CD8-positive, alpha-beta memory T cell (primary cell): ENCODE data around the gene TNRC6C. TPM values are rescaled to one million over a fixed set of nuclear protein-coding genes. Genes with fewer than 3 reads are reported as not detected.
"Not testable (repeated sequence)": the region's sequence is repeated elsewhere in the genome, so short reads cannot be mapped to it uniquely, and the experiment has no call there.

Experiments used
- CTCF ChIA-PET: fragments of 350-600 bp; sonication (Branson Sonifier 250); formaldehyde crosslinking; loops from one replicate; lab custom pipeline; 2021; ENCODE audit warnings: antibody characterized with exemption; lab: Charles Lee
- POLR2A ChIA-PET: fragments of 350-600 bp; sonication (Branson Sonifier 250); formaldehyde crosslinking; loops from one replicate; lab custom pipeline; 2021; ENCODE audit warnings: antibody characterized with exemption; lab: Charles Lee
- DNase-seq, 5 donors: peaks; one replicate each; pipeline versions ENCODE4 v3.0.0 to v3.0.0-alpha.2; 2020 to 2022; ENCODE audit warnings: mixed read lengths in 1 of 5
- H3K27ac ChIP-seq: one replicate; pipeline ENCODE4 v1.7.0; 2013; ENCODE audit warnings: low read depth, mild to moderate bottlenecking, low read length, moderate library complexity
- H3K27me3 ChIP-seq: 2 replicates; pipeline ENCODE4 v1.7.0; 2013; ENCODE audit warnings: low read length, mild to moderate bottlenecking; ENCODE audit not compliant: insufficient read depth, poor library complexity, severe bottlenecking
- H3K36me3 ChIP-seq: 2 replicates; pipeline ENCODE4 v1.7.0; 2013; ENCODE audit warnings: mild to moderate bottlenecking, low read length, moderate library complexity; ENCODE audit not compliant: insufficient read depth
- H3K4me1 ChIP-seq: 2 replicates; pipeline ENCODE4 v1.7.0; 2013; ENCODE audit warnings: mild to moderate bottlenecking, low read length, moderate library complexity; ENCODE audit not compliant: insufficient read depth
- H3K4me3 ChIP-seq: 2 replicates; pipeline ENCODE4 v1.7.0; 2013; ENCODE audit warnings: mild to moderate bottlenecking, low read length
- H3K9me3 ChIP-seq: 2 replicates; pipeline ENCODE4 v1.7.0; 2013; ENCODE audit warnings: mild to moderate bottlenecking, low read length
- H3K27ac Mint-ChIP-seq, 8 donors: one replicate each; pipeline ENCODE4 v1.8.0; 2020 to 2021; ENCODE audit warnings: mixed read lengths in 8 of 8, mild to moderate bottlenecking in 6 of 8, inconsistent platforms in 3 of 8, moderate library complexity in 3 of 8
- H3K27me3 Mint-ChIP-seq, 2 donors: one replicate each; pipeline ENCODE4 v1.8.0; 2020 to 2021; ENCODE audit warnings: mixed read lengths in 2 of 2, mild to moderate bottlenecking in 1 of 2, moderate library complexity in 1 of 2
- H3K36me3 Mint-ChIP-seq, 3 donors: one replicate each; pipeline ENCODE4 v1.8.0; 2020 to 2021; ENCODE audit warnings: mixed read lengths in 3 of 3, inconsistent platforms in 1 of 3, mild to moderate bottlenecking in 1 of 3
- H3K4me1 Mint-ChIP-seq, 3 donors: one replicate each; pipeline ENCODE4 v1.8.0; 2020 to 2021; ENCODE audit warnings: mixed read lengths in 3 of 3, inconsistent platforms in 1 of 3, mild to moderate bottlenecking in 1 of 3
- H3K4me3 Mint-ChIP-seq, 7 donors: one replicate each; pipeline ENCODE4 v1.8.0; 2020 to 2021; ENCODE audit warnings: mixed read lengths in 7 of 7, mild to moderate bottlenecking in 6 of 7, moderate library complexity in 4 of 7, inconsistent platforms in 2 of 7
- H3K9me3 Mint-ChIP-seq, 5 donors: one replicate each; pipeline ENCODE4 v1.8.0; 2020 to 2022; ENCODE audit warnings: mixed read lengths in 5 of 5, mild to moderate bottlenecking in 3 of 5, moderate library complexity in 2 of 5, inconsistent platforms in 1 of 5
- polyA plus RNA-seq: library from polyadenylated mRNA; unstranded; fragments of 300-500 nt; fragmentation: Illumina TruSeq; gene quantifications from one replicate; pipeline ENCODE4 v1.2.3, GENCODE V29; 2021
- total RNA-seq, 2 experiments: library from RNA; stranded (reverse); gene quantifications; one replicate each; pipeline ENCODE4 v1.2.3, GENCODE V29; 2021

TNRC6C gene
- total and polyA plus RNA-seq, 3 experiments from 2014 or later, result 7.4 to 28.1 (median 25.9) TPM

DNA sequence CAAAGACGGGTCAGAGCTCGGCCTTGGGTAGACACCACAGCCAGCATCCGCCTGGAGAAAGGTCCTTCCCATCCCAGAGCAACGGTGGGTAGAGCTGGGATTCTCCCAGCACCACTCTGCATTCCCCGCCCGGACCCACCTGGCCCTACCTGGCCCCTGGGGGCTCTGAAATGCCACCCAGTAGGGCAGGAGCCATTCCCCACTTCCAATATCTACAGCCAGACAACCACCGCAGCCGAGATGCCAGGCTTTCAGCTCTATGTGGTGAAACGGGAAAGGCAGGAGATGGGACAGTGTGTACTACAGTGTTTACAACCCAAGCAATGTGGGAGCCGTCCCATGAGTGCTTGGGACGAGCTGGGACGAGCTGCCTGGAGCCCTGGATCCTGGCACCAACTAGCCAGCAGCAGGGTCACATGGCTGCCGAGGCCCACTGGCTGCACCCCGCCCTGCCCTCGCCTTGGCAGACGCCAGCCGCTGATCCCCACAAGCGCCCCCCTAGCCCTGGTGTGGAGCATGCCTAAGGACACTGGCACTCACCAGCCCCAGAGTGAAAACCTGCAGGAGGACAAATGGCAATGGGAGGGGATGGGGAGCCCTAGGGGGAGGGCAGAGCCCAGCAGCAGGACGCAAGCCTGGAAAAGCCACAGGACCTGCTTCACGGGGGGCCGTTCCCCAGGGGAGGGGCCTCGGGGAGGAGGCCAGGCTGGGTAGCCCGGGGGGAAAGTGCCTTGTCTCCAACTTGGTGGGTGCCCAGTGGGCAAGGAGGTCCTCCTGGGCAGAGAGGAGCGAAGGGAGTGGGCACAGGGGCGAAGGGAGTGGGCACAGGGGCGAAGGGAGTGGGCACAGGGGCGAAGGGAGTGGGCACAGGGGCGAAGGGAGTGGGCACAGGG, 156.6 kb downstream of the TNRC6C start:
- ChIA-PET POLR2A (interaction anchor here (0.7 to 6.6 kb wide), 8 partner anchors 13 to 141 kb away, joined by 3 to 111 read pairs (median 6); partner anchors contain the start of genes TMC6 and TMC8), CTCF (interaction anchor here (0.6 to 7.5 kb wide), 9 partner anchors 10 to 63 kb away, joined by 3 to 100 read pairs (median 5); partner anchors contain the start of gene TMC8)
- H3K9me3 ChIP-seq, result no peaks in the 10 kb centered on the region
- H3K4me1 ChIP-seq, result peaks cover 49% of the 10 kb centered on the region
- peaks cover 73% of the 10 kb centered on the region for H3K36me3 ChIP-seq
- no peak overlapping the region for H3K27ac ChIP-seq
- Mint-ChIP-seq H3K9me3 (no peaks in the 10 kb centered on the region), H3K4me3 (peak overlapping the region in 2 of 7 donors; percentile 9 to 12), H3K27ac (peak overlapping the region in 7 of 8 donors; percentile 35 to 95 (median 76)), H3K4me1 (peaks cover 35 to 67% (median 36%) of the 10 kb centered on the region in 3 donors), H3K36me3 (peaks cover 4 to 76% (median 9%) of the 10 kb centered on the region in 3 donors), H3K27me3 (peaks cover 0 to 5% of the 10 kb centered on the region in 2 donors)
- H3K27me3 ChIP-seq, result no peaks in the 10 kb centered on the region
- DNase-seq, result peak in 1 of 5 donors; percentile 45
- no peak overlapping the region for H3K4me3 ChIP-seq

DNA sequence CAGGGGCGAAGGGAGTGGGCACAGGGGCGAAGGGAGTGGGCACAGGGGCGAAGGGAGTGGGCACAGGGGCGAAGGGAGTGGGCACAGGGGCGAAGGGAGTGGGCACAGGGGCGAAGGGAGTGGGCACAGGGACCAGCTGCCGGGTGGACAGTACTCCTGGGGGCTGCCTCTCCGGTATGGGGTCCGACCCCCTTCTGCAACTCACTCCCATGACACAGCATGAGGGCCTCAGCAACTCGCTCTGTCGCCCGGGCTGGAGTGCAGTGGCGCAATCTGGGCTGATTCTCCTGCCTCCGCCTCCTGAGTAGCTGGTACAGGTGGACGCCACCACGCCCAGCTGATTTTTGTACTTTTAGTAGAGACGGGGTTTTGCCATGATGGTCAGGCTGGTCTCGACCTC, 157.3 kb downstream of the TNRC6C start:
- Mint-ChIP-seq H3K36me3 (peaks cover 4 to 76% (median 9%) of the 10 kb centered on the region in 3 donors), H3K4me1 (peaks cover 37 to 67% (median 37%) of the 10 kb centered on the region in 3 donors)
- H3K4me3 ChIP-seq, H3K27ac ChIP-seq, H3K9me3 ChIP-seq, H3K9me3 Mint-ChIP-seq, H3K4me3 Mint-ChIP-seq, H3K27ac Mint-ChIP-seq, H3K27me3 ChIP-seq, H3K27me3 Mint-ChIP-seq: not testable (repeated sequence)
- Histone ChIP-seq H3K4me1 (peaks cover 57% of the 10 kb centered on the region), H3K36me3 (peaks cover 67% of the 10 kb centered on the region)
- peak in 1 of 5 donors; percentile 47 for DNase-seq
- POLR2A ChIA-PET, result interaction anchor here (0.7 to 6.6 kb wide), 6 partner anchors 12 to 141 kb away, joined by 4 to 111 read pairs (median 6); partner anchors contain the start of genes TMC6 and TMC8
- CTCF ChIA-PET, result interaction anchor here (0.7 to 4.8 kb wide), 9 partner anchors 13 to 1363 kb away, joined by 3 to 31 read pairs (median 4); partner anchors contain the start of genes TMC6 and TMC8

GRCh38 chr17:78116411-78116810, 157.9 kb downstream of the TNRC6C start:
- H3K4me3 Mint-ChIP-seq, result no peak overlapping the region
- POLR2A ChIA-PET, result interaction anchor here (1.2 to 6.6 kb wide), 4 partner anchors 11 to 23 kb away, joined by 4 to 111 read pairs (median 25); partner anchors contain the start of genes TMC6 and TMC8
- CTCF ChIA-PET, result interaction anchor here (0.7 to 4.8 kb wide), 8 partner anchors 13 to 1364 kb away, joined by 3 to 31 read pairs (median 4); partner anchors contain the start of genes TMC6 and TMC8
- no peak overlapping the region for H3K4me3 ChIP-seq
- H3K27ac Mint-ChIP-seq, result peak overlapping the region in 2 of 8 donors; percentile 56 to 87
- H3K27me3 ChIP-seq, result no peaks in the 10 kb centered on the region
- H3K9me3 ChIP-seq, result no peaks in the 10 kb centered on the region
- H3K4me1 Mint-ChIP-seq, result peaks cover 38 to 67% (median 40%) of the 10 kb centered on the region in 3 donors
- H3K27me3 Mint-ChIP-seq, result peaks cover 0 to 2% of the 10 kb centered on the region in 2 donors
- H3K36me3 Mint-ChIP-seq, result peaks cover 4 to 75% (median 9%) of the 10 kb centered on the region in 3 donors
- no peak for DNase-seq
- H3K27ac ChIP-seq, result no peak overlapping the region
- H3K9me3 Mint-ChIP-seq, result no peaks in the 10 kb centered on the region
- H3K4me1 ChIP-seq, result peaks cover 63% of the 10 kb centered on the region
- H3K36me3 ChIP-seq, result peaks cover 63% of the 10 kb centered on the region

DNA sequence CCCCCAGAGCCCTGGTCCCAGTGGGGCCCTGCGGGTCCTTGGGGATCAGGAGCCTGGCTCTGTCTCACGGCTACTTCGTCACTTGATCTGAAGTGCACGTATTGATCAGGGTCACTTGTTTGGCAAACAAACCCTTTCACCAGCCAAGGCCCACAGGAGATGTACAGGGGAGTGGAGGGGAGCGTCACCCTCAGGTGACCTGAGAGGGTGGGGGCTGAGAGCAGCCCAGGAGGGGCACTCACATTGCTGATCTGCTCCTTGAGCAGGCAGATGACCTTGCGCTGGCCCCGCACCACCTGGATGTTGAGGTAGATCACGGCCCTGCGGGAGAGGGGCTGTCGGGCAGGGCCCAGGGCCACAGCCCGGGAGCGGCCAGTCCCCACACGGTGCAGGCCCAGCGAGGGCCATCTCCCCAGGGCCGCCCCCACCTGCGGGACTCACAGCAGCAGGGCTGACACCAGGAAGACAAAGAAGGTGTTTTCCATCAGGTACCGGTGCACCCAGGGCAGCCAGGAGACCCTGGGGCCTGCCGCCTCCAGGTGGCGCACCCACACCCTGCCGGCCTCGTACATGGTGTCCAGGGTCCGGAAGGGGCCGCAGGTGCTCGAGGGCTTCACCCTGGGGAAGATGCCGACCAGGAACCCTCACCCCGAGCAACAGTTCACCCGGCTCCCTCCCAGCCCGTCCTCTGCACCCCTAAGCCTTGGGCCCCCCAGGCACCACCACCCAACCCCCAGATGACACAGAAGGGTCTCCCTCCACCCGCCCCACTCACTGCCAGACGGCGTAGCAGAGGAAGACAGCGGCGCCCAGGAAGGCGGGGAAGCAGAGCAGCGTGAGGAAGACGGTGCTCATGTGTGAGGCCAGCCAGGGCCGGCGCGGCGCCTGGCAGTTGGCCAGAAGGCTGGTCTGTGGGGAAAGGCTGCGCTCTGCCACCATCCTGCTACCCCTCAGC, 158.8 kb downstream of the TNRC6C start:
- peak in 1 of 5 donors; percentile 49 for DNase-seq
- Mint-ChIP-seq H3K27ac (peak overlapping the region in 6 of 8 donors; percentile 6 to 75 (median 56)), H3K27me3 (peaks cover 0 to 2% of the 10 kb centered on the region in 2 donors), H3K36me3 (peaks cover 4 to 79% (median 9%) of the 10 kb centered on the region in 3 donors), H3K4me1 (peaks cover 47 to 75% (median 47%) of the 10 kb centered on the region in 3 donors), H3K9me3 (no peaks in the 10 kb centered on the region), H3K4me3 (no peak overlapping the region)
- ChIA-PET CTCF (interaction anchor here (1.0 to 4.8 kb wide), 5 partner anchors 17 to 134 kb away, joined by 3 to 31 read pairs (median 3); no protein-coding TSS in a partner anchor), POLR2A (interaction anchor here (2.7 to 14.4 kb wide), 4 partner anchors 10 to 20 kb away, joined by 13 to 333 read pairs (median 78); partner anchors contain the start of genes TMC6 and TMC8)
- no peak overlapping the region for H3K27ac ChIP-seq
- H3K4me3 ChIP-seq, result no peak overlapping the region
- H3K27me3 ChIP-seq, result no peaks in the 10 kb centered on the region
- no peaks in the 10 kb centered on the region for H3K9me3 ChIP-seq
- H3K4me1 ChIP-seq, result peaks cover 72% of the 10 kb centered on the region
- H3K36me3 ChIP-seq, result peaks cover 62% of the 10 kb centered on the region

GRCh38 chr17:78118801-78119241, 160.3 kb downstream of the TNRC6C start:
- H3K9me3 ChIP-seq, result no peaks in the 10 kb centered on the region
- no peak overlapping the region for H3K4me3 ChIP-seq
- H3K27ac ChIP-seq, result no peak overlapping the region
- Mint-ChIP-seq H3K36me3 (peaks cover 4 to 78% (median 5%) of the 10 kb centered on the region in 3 donors), H3K4me3 (peak overlapping the region in 1 of 7 donors; percentile 51), H3K4me1 (peaks cover 48 to 75% (median 51%) of the 10 kb centered on the region in 3 donors), H3K27me3 (peaks cover 0 to 2% of the 10 kb centered on the region in 2 donors), H3K9me3 (no peaks in the 10 kb centered on the region), H3K27ac (peak overlapping the region in 1 of 8 donors; percentile 58)
- H3K27me3 ChIP-seq, result no peaks in the 10 kb centered on the region
- DNase-seq, result peak in 1 of 5 donors; percentile 45
- ChIA-PET CTCF (interaction anchor here (1.1 to 4.5 kb wide), 3 partner anchors 16 to 58 kb away, joined by 3 to 19 read pairs (median 12); no protein-coding TSS in a partner anchor), POLR2A (interaction anchor here (2.7 to 14.4 kb wide), 2 partner anchors 9 to 18 kb away, joined by 13 to 333 read pairs; partner anchors contain the start of gene TMC8)
- peaks cover 72% of the 10 kb centered on the region for H3K4me1 ChIP-seq
- peaks cover 62% of the 10 kb centered on the region for H3K36me3 ChIP-seq

DNA sequence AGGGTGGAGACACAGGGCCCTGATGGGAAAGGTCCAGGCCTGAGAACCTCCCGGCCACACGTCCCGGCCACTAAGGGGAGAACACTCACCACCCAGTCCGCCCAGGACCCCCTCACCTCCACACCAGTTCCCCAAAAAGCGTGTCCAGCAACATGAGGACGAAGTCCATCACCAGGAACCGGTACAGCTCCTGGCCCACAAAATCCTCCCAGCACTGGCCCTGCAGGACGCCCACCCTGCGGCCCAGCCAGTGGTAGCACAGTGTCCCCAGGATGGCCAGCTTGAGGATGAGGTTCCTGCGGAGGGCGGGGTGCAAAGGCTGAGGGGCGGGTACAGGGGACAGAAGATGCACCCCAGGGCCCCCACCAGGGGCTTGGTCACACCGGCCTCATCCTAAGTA, 162.0 kb downstream of the TNRC6C start:
- Histone ChIP-seq H3K4me1 (peaks cover 75% of the 10 kb centered on the region), H3K27ac (no peak overlapping the region), H3K36me3 (peaks cover 63% of the 10 kb centered on the region), H3K27me3 (no peaks in the 10 kb centered on the region), H3K4me3 (peak overlapping the region; percentile 81), H3K9me3 (no peaks in the 10 kb centered on the region)
- ChIA-PET CTCF (interaction anchor here (1.0 to 4.5 kb wide), 5 partner anchors 10 to 56 kb away, joined by 3 to 45 read pairs (median 12); partner anchors contain the start of gene TMC8), POLR2A (interaction anchor here (1.3 to 14.4 kb wide), 3 partner anchors 8 to 94 kb away, joined by 3 to 333 read pairs (median 4); partner anchors contain the start of gene TMC8)
- DNase-seq, result peak in 1 of 5 donors; percentile 42
- peak overlapping the region; percentile 78 to 86 (median 84) for H3K4me3 Mint-ChIP-seq
- peaks cover 4 to 78% (median 5%) of the 10 kb centered on the region in 3 donors for H3K36me3 Mint-ChIP-seq
- H3K9me3 Mint-ChIP-seq, result no peaks in the 10 kb centered on the region
- H3K27me3 Mint-ChIP-seq, result peaks cover 0 to 2% of the 10 kb centered on the region in 2 donors
- peaks cover 39 to 77% (median 42%) of the 10 kb centered on the region in 3 donors for H3K4me1 Mint-ChIP-seq
- peak overlapping the region in 6 of 8 donors; percentile 70 to 98 (median 89) for H3K27ac Mint-ChIP-seq
